Neural cell (in vitro differentiated cells): ENCODE measurements around the gene ENAH.

ENCODE experiments used
- CTCF ChIP-seq: fragments of 450-650 bp; IDR thresholded peaks from 2 replicates; pipeline ENCODE4 v1.5.1; 2014; ENCODE audit warnings: antibody characterized with exemption, mild to moderate bottlenecking, moderate library complexity; ENCODE audit not compliant: poor library complexity, severe bottlenecking
- EP300 ChIP-seq: fragments of 450-650 bp; conservative IDR thresholded peaks from 2 replicates; pipeline ENCODE4 v1.6.1; 2014; ENCODE audit warnings: antibody characterized with exemption, mild to moderate bottlenecking, moderate library complexity; ENCODE audit not compliant: poor library complexity, severe bottlenecking
- EZH2 ChIP-seq: fragments of 200-600, 300-800 bp; shearing (Covaris generic), sonication (generic); IDR thresholded peaks from 2 replicates; pipeline ENCODE4 v1.6.1; 2014; ENCODE audit warnings: antibody characterized with exemption, low read length, borderline replicate concordance, mild to moderate bottlenecking; ENCODE audit not compliant: insufficient read depth, poor library complexity, severe bottlenecking
- MXI1 ChIP-seq: fragments of 450-650 bp; conservative IDR thresholded peaks from 2 replicates; pipeline ENCODE4 v1.6.1; 2014; ENCODE audit warnings: antibody characterized with exemption, mild to moderate bottlenecking; ENCODE audit not compliant: poor library complexity, severe bottlenecking
- POLR2AphosphoS5 ChIP-seq: IDR thresholded peaks from 2 replicates; pipeline ENCODE4 v1.6.1; 2012

GRCh38 chr1:225691861-225692516 lies 39.1 kb upstream of the ENAH start:
- TF ChIP-seq MXI1 = no peak
- no peak for TF ChIP-seq CTCF
- no peak for TF ChIP-seq EP300
- TF ChIP-seq POLR2AphosphoS5 = no peak
- no peak for TF ChIP-seq EZH2
